GM12878 (cell line): ENCODE measurements around the gene CD86. TPM values are rescaled to one million over a fixed set of nuclear protein-coding genes. Genes with fewer than 3 reads are reported as not detected.

Source experiments
- BRCA1 ChIP-seq: IDR thresholded peaks from 2 replicates; pipeline ENCODE4 v1.6.1; 2011; ENCODE audit warnings: low read depth, low read length, improper control_type of control experiment
- CBFB ChIP-seq: IDR thresholded peaks from 2 replicates; pipeline ENCODE4 v1.6.1; 2016; ENCODE audit warnings: antibody characterized with exemption, low read depth
- DPF2 ChIP-seq: fragments of 450-650 bp; IDR thresholded peaks from 2 replicates; pipeline ENCODE4 v1.6.1; 2017; ENCODE audit warnings: mild to moderate bottlenecking
- ETV6 ChIP-seq, 2 experiments: fragments of 450-650 bp in 1 of 2; IDR thresholded peaks in 1 of 2; conservative IDR thresholded peaks in 1 of 2; 2 replicates each; pipeline ENCODE4 v1.6.1; 2014; ENCODE audit warnings: antibody characterized with exemption in 1 of 2, borderline replicate concordance in 1 of 2, low read depth in 1 of 2, mild to moderate bottlenecking in 1 of 2, moderate library complexity in 1 of 2
- EZH2 ChIP-seq: IDR thresholded peaks from 2 replicates; pipeline ENCODE4 v1.6.1; 2012; ENCODE audit warnings: low read depth, mild to moderate bottlenecking, control low read depth, inconsistent platforms, low read length, borderline replicate concordance; ENCODE audit not compliant: control insufficient read depth
- FOS ChIP-seq: IDR thresholded peaks from 3 replicates; pipeline ENCODE4 v1.6.1; 2011; ENCODE audit warnings: borderline replicate concordance; ENCODE audit not compliant: insufficient read length; ENCODE audit errors: extremely low read depth
- FOXM1 ChIP-seq: IDR thresholded peaks from 2 replicates; pipeline ENCODE4 v1.6.1; 2012; ENCODE audit warnings: low read depth, mild to moderate bottlenecking, inconsistent platforms, low read length, moderate library complexity
- HCFC1 ChIP-seq: fragments of 150-350 bp; IDR thresholded peaks from 2 replicates; pipeline ENCODE4 v1.6.1; 2014; ENCODE audit warnings: low read length
- IKZF2 ChIP-seq, 2 experiments: fragments of 450-650 bp; IDR thresholded peaks; 2 replicates each; pipeline ENCODE4 v1.6.1; 2017; ENCODE audit warnings: mild to moderate bottlenecking in 2 of 2, moderate library complexity in 2 of 2
- MXI1 ChIP-seq: fragments of 150-350 bp; IDR thresholded peaks from 2 replicates; pipeline ENCODE4 v1.6.1; 2011; ENCODE audit warnings: low read depth, mild to moderate bottlenecking, inconsistent platforms, low read length, improper control_type of control experiment
- NBN ChIP-seq: fragments of 450-650 bp; IDR thresholded peaks from 2 replicates; pipeline ENCODE4 v1.6.1; 2016
- NR2C1 ChIP-seq: fragments of 450-650 bp; IDR thresholded peaks from 2 replicates; pipeline ENCODE4 v1.6.1; 2017; ENCODE audit warnings: antibody characterized with exemption, mild to moderate bottlenecking, moderate library complexity
- PAX8 ChIP-seq: fragments of 450-650 bp; IDR thresholded peaks from 2 replicates; pipeline ENCODE4 v1.6.1; 2017; ENCODE audit warnings: mild to moderate bottlenecking, moderate library complexity
- SPI1 ChIP-seq: IDR thresholded peaks from 2 replicates; pipeline ENCODE4 v1.6.1; 2011; ENCODE audit warnings: low read depth, mild to moderate bottlenecking, low read length, moderate library complexity, borderline replicate concordance; ENCODE audit not compliant: insufficient read depth
- STAT1 ChIP-seq: fragments of 450-650 bp; conservative IDR thresholded peaks from 2 replicates; pipeline ENCODE4 v1.6.1; 2014; ENCODE audit warnings: antibody characterized with exemption, mild to moderate bottlenecking
- YBX1 ChIP-seq: fragments of 450-650 bp; IDR thresholded peaks from 2 replicates; pipeline ENCODE4 v1.6.1; 2016; ENCODE audit warnings: antibody characterized with exemption
- ZNF24 ChIP-seq: fragments of 450-650 bp; IDR thresholded peaks from 2 replicates; pipeline ENCODE4 v1.6.1; 2017; ENCODE audit warnings: antibody characterized with exemption, mild to moderate bottlenecking
- polyA plus RNA-seq, 11 experiments: library from polyadenylated mRNA; depleted of rRNA in 4 of 11; unstranded in 6 of 11; stranded (reverse) in 5 of 11; fragments of >200 nt; fragmentation: Nextera tagmentation in 4 of 11; fragmentation: Illumina TruSeq in 1 of 11; extraction: Ambion mirVana in 4 of 11; extraction: Trizol in 1 of 11; gene quantifications; 1 replicate in 1 of 11; 2 replicates in 10 of 11; pipeline versions ENCODE4 v1.2.1 to v1.2.3, GENCODE V29; 2011 to 2016; ENCODE audit warnings: inconsistent platforms in 2 of 11, missing spikeins in 2 of 11, low read depth in 1 of 11
- total RNA-seq, 4 experiments: library from RNA; depleted of rRNA in 3 of 4; stranded (reverse); fragments of >200 nt in 3 of 4; fragmentation: Illumina TruSeq in 1 of 4; extraction: Trizol in 1 of 4; gene quantifications; 2 replicates each; pipeline versions ENCODE4 v1.2.1 to v1.2.3, GENCODE V29; 2013 to 2021
- TF ChIP-seq, protein P1 (sequence below): fragments of 450-650 bp; IDR thresholded peaks from 2 replicates; pipeline ENCODE4 v1.6.1; 2016; ENCODE audit warnings: mild to moderate bottlenecking, moderate library complexity, borderline replicate concordance
- TF ChIP-seq, protein P2 (sequence below): fragments of 450-650 bp; IDR thresholded peaks from 2 replicates; pipeline ENCODE4 v1.6.1; 2017; ENCODE audit warnings: borderline replicate concordance
- TF ChIP-seq, protein P3 (sequence below): IDR thresholded peaks from 2 replicates; pipeline ENCODE4 v1.6.1; 2012; ENCODE audit warnings: low read length, inconsistent platforms
- TF ChIP-seq, protein P4 (sequence below): IDR thresholded peaks from 2 replicates; pipeline ENCODE4 v1.6.1; 2012; ENCODE audit warnings: low read depth, low read length, improper control_type of control experiment

CD86 gene
- total and polyA plus RNA-seq, 10 of the 15 experiments (the other 5 are each of a cell fraction or from before 2014, with no cell fraction given): 40.9 to 100 (median 55.5) TPM

DNA sequence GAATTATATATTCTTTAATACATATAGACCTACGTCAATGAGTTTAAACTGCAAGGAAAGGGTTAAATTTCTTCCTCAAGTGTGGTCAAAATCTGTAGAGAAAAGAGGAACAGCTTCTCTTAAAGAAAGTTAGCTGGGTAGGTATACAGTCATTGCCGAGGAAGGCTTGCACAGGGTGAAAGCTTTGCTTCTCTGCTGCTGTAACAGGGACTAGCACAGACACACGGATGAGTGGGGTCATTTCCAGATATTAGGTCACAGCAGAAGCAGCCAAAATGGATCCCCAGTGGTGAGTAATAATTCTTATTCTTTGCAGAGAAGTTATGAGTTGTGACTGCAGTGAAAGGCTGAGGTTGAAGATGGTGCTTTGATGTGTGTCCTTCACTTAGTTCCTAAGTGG, at the start of gene CD86 (continued):
- TF ChIP-seq, protein P1, sequence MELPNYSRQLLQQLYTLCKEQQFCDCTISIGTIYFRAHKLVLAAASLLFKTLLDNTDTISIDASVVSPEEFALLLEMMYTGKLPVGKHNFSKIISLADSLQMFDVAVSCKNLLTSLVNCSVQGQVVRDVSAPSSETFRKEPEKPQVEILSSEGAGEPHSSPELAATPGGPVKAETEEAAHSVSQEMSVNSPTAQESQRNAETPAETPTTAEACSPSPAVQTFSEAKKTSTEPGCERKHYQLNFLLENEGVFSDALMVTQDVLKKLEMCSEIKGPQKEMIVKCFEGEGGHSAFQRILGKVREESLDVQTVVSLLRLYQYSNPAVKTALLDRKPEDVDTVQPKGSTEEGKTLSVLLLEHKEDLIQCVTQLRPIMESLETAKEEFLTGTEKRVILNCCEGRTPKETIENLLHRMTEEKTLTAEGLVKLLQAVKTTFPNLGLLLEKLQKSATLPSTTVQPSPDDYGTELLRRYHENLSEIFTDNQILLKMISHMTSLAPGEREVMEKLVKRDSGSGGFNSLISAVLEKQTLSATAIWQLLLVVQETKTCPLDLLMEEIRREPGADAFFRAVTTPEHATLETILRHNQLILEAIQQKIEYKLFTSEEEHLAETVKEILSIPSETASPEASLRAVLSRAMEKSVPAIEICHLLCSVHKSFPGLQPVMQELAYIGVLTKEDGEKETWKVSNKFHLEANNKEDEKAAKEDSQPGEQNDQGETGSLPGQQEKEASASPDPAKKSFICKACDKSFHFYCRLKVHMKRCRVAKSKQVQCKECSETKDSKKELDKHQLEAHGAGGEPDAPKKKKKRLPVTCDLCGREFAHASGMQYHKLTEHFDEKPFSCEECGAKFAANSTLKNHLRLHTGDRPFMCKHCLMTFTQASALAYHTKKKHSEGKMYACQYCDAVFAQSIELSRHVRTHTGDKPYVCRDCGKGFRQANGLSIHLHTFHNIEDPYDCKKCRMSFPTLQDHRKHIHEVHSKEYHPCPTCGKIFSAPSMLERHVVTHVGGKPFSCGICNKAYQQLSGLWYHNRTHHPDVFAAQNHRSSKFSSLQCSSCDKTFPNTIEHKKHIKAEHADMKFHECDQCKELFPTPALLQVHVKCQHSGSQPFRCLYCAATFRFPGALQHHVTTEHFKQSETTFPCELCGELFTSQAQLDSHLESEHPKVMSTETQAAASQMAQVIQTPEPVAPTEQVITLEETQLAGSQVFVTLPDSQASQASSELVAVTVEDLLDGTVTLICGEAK: no peak
- TF ChIP-seq BRCA1 (no peak), FOXM1 (0 out of 2 replicates have a peak, but pooled peaks have one; percentile 50), PAX8 (no peak), SPI1 (peak; percentile 98), CBFB (peak; percentile 66; the same call in 1 of the 2 replicates), EZH2 (no peak), DPF2 (peak; percentile 64; the same call in 1 of the 2 replicates), NBN (no peak; the same call in 1 of the 2 replicates), YBX1 (no peak), IKZF2 (IDR thresholded peaks at IDR 0.05) (peak; percentile 61 to 67; a peak in 3 of 4 replicates), ZNF24 (no peak; the same call in 1 of the 2 replicates), FOS (no peak), NR2C1 (no peak), HCFC1 (no peak), ETV6 (conservative IDR thresholded peaks at IDR 0.05 in 1 of 2, IDR thresholded peaks at IDR 0.05 in 1 of 2; ENCODE audit: borderline replicate concordance in 1 of 2, low read depth in 1 of 2) (peak in 1 of 2 experiments; percentile 82; a peak in 2 of 4 replicates), MXI1 (no peak), STAT1 (no peak)
- TF ChIP-seq, protein P2, sequence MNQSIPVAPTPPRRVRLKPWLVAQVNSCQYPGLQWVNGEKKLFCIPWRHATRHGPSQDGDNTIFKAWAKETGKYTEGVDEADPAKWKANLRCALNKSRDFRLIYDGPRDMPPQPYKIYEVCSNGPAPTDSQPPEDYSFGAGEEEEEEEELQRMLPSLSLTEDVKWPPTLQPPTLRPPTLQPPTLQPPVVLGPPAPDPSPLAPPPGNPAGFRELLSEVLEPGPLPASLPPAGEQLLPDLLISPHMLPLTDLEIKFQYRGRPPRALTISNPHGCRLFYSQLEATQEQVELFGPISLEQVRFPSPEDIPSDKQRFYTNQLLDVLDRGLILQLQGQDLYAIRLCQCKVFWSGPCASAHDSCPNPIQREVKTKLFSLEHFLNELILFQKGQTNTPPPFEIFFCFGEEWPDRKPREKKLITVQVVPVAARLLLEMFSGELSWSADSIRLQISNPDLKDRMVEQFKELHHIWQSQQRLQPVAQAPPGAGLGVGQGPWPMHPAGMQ: no peak
- TF ChIP-seq, protein P3, sequence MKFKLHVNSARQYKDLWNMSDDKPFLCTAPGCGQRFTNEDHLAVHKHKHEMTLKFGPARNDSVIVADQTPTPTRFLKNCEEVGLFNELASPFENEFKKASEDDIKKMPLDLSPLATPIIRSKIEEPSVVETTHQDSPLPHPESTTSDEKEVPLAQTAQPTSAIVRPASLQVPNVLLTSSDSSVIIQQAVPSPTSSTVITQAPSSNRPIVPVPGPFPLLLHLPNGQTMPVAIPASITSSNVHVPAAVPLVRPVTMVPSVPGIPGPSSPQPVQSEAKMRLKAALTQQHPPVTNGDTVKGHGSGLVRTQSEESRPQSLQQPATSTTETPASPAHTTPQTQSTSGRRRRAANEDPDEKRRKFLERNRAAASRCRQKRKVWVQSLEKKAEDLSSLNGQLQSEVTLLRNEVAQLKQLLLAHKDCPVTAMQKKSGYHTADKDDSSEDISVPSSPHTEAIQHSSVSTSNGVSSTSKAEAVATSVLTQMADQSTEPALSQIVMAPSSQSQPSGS: peak; percentile 74; the same call in 1 of the 2 replicates
- TF ChIP-seq, protein P4, sequence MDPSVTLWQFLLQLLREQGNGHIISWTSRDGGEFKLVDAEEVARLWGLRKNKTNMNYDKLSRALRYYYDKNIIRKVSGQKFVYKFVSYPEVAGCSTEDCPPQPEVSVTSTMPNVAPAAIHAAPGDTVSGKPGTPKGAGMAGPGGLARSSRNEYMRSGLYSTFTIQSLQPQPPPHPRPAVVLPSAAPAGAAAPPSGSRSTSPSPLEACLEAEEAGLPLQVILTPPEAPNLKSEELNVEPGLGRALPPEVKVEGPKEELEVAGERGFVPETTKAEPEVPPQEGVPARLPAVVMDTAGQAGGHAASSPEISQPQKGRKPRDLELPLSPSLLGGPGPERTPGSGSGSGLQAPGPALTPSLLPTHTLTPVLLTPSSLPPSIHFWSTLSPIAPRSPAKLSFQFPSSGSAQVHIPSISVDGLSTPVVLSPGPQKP: no peak
